Activated CD8-positive, alpha-beta memory T cell treated with anti-CD3 and anti-CD28 coated beads, Interleukin-2, amount 50 U/mL, for 1 hour (primary cell): ENCODE measurements around the gene DDX10.

Source experiments
- DNase-seq: peaks from one replicate; pipeline ENCODE4 v3.0.0-alpha.2; 2020; ENCODE audit errors: extremely low read depth

The DDX10 gene

GRCh38 chr11:108906329-108906728 lies 241.5 kb downstream of the DDX10 start:
- DNase-seq = no peak

- DNase-seq = no peak
Observed at GRCh38 chr11:108906826-108907225, 242.0 kb downstream of the DDX10 start.

GRCh38 chr11:108909041-108909440 lies 244.2 kb downstream of the DDX10 start:
- DNase-seq = no peak

GRCh38 chr11:108909921-108910320 lies 245.1 kb downstream of the DDX10 start:
- no peak for DNase-seq

GRCh38 chr11:108912581-108912980 lies 247.7 kb downstream of the DDX10 start:
- no peak for DNase-seq

- DNase-seq = no peak
Observed at GRCh38 chr11:108913204-108913603, 248.3 kb downstream of the DDX10 start.

- no peak for DNase-seq
Observed at GRCh38 chr11:108914211-108914610, 249.3 kb downstream of the DDX10 start.

GRCh38 chr11:108914981-108915380 lies 250.1 kb downstream of the DDX10 start:
- no peak for DNase-seq

GRCh38 chr11:108915666-108916065 lies 250.8 kb downstream of the DDX10 start:
- no peak for DNase-seq

- no peak for DNase-seq
Observed at GRCh38 chr11:108916290-108916689, 251.4 kb downstream of the DDX10 start.

GRCh38 chr11:108916935-108917334 lies 252.1 kb downstream of the DDX10 start:
- no peak for DNase-seq

- DNase-seq = no peak
Observed at GRCh38 chr11:108921211-108921610, 256.3 kb downstream of the DDX10 start.

GRCh38 chr11:108922241-108922640 lies 257.4 kb downstream of the DDX10 start:
- no peak for DNase-seq

GRCh38 chr11:108923413-108923812 lies 258.5 kb downstream of the DDX10 start:
- DNase-seq = no peak

GRCh38 chr11:108926171-108926840 lies 261.4 kb downstream of the DDX10 start:
- DNase-seq = no peak

GRCh38 chr11:108926841-108927577 lies 262.1 kb downstream of the DDX10 start:
- DNase-seq = no peak

- DNase-seq = no peak
Observed at GRCh38 chr11:108927791-108928545, 263.1 kb downstream of the DDX10 start.

GRCh38 chr11:108929241-108929640 lies 264.4 kb downstream of the DDX10 start:
- DNase-seq = no peak

- no peak for DNase-seq
Observed at GRCh38 chr11:108931168-108931567, 266.3 kb downstream of the DDX10 start.

- no peak for DNase-seq
Observed at GRCh38 chr11:108933630-108934029, 268.8 kb downstream of the DDX10 start.

- no peak for DNase-seq
Observed at GRCh38 chr11:108934289-108934688, 269.4 kb downstream of the DDX10 start.

- DNase-seq = no peak
Observed at GRCh38 chr11:108934696-108935095, 269.8 kb downstream of the DDX10 start.

- DNase-seq = no peak
Observed at GRCh38 chr11:108937746-108938145, 272.9 kb downstream of the DDX10 start.
